Hematopoietic multipotent progenitor cell treated with erythropoietin and hydrocortisone succinate and interleukin-3 and kit ligand, for 15 days (in vitro differentiated cells): Measurements from ENCODE around the gene DRC3.
"Not testable (repeated sequence)": the region's sequence is repeated elsewhere in the genome, so short reads cannot be mapped to it uniquely, and the experiment has no call there.

Experiments used
- DNase-seq: peaks from one replicate; pipeline ENCODE4 v3.0.0-alpha.2; 2015; ENCODE audit warnings: low spot score

Gene DRC3

DNA sequence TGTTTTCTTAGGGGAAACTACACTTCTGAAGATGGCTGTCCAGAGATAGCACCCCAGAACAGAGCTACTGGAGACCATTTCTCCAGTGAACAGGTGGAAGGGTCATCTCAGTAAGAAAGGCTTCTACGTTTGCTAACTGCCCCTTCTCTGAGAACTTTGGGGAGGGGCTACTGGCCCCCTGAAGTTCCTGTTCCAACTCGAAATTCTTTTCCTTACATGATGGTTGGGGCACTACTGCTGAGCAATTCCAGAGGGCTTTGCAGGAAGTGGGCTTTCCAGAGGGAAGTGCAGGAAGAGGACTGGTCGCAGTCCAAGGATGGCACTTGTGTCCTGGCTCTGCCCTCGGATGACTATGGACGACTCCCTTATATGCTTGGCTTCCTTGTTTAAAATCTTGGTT lies 31.6 kb upstream of the DRC3 start:
- DNase-seq, result no peak

DNA sequence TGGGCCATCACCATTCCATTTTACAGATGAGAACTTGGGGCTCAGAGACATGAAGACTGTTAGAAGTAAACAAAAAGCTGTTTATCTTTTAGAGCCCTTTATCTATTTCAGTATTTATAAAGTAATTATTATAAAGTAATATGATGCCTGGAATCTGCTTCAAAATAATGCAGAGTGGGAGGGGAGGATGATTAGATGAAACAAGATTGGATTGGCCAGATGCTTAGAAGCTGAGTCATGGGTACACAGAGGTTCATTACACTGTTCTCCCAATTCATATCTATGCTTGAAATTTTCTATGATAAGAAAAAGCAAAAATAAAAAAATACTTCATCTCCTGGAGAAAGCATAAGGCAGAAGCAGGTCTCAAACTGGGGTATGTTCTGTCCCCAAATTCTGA lies 29.8 kb upstream of the DRC3 start:
- DNase-seq, result no peak

DNA sequence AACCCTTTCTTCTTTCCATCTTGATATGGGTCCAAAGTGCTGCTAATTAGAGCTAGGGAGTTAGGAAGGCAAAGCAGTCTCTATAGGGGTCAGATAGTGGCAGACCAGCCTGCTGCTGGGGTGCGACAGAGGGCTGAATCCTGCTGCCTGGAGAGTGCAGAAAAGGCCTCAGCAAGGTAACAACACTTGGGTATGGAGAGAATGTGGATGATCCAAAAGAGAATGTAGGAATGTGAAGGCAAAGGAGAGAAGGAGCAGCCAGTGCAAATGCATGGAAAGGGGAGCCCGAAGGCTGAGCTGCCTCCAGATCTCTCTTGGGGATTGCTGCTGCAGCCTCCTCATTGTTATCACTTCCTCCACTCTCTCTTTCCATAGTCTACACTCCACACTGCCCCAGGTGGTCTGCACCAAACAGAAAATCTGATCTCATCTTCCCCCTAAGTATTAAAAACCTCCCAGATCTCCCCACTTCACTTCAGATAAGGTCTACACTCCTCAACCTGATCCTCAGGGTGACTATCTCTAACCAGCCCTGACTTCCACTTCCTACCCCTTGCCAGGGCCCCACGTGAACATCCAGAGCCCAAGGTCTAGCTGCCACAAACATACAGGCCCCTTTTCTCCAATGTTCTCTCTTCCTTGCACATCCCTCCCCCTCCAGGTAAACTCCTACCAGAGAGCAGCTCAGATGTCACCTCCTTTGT lies 29.2 kb upstream of the DRC3 start:
- DNase-seq, result no peak

DNA sequence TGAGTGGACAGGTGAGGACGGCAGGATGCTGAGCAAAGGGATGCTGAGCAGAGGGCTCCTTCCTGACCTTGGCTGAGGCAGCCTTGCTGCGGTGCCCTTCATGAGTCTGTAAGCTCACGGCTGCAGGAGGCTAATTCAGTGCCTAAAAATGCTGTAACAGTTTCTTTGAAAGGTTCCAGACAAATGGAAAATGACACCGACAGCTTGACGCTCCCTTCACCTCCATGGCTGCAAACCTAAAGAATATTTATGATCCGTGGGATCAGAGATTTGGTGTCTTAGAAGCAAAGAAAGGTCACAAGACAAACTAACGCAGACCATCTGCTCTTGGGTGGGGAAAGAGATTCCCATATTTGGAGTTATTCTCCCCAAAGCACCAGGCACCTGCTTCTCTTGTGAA lies 28.4 kb upstream of the DRC3 start:
- DNase-seq, result no peak

DNA sequence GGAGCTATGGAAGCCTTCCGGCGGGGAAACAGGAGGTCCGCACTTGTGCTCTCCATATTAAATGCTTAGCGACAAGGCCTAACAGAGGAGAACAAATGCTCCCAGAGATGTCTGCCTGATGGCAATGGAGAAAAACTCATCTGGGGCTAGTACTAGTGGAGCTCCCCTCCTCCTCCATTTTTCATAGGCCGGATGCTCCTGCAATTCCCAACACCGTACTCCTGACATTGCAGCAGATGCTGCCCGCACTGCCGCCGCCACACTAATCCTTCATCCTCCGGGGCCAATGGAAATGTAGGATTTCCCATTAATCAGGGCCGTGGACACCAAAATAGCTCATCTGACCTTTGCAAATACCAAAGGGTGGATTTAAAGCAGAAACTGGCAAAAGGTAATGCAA lies 27.9 kb upstream of the DRC3 start:
- DNase-seq, result no peak

DNA sequence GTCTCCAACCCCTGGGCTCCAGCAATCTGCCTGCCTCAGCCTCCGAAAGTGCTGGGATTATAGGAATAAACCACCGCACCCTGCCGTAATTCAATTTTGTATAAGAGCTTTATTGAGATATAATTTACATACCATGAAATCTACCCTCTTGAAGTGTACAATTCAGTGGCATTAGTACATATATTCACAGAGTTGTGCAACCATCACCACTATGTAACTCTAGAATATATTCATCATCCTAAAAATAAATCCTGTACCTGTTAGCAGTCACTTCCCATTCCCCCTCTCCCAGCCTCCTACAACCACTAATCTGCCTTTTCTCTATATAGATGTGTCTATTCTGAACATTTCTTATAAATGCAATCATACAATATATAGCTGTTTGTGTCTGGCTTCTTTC lies 26.6 kb upstream of the DRC3 start:
- DNase-seq, result no peak

DNA sequence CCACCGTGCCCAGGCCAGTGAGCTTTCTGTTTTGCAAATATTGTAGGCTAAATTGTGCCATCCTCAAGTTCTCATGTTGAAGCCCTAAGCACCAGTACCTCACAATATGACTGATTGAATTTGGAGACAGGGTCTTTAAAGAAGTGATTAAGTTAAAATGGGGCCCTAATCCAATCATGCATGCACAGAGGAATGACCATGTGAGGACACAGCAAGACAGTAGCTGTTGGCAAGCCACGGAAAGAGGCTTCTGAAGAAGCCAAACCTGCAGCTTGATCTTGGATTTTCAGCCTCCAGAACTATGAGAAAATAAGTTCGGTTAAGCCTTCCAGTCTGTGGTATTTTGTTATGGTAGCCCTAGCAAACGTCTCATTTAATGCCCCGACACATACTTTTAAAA lies 25.4 kb upstream of the DRC3 start:
- no peak for DNase-seq

DNA sequence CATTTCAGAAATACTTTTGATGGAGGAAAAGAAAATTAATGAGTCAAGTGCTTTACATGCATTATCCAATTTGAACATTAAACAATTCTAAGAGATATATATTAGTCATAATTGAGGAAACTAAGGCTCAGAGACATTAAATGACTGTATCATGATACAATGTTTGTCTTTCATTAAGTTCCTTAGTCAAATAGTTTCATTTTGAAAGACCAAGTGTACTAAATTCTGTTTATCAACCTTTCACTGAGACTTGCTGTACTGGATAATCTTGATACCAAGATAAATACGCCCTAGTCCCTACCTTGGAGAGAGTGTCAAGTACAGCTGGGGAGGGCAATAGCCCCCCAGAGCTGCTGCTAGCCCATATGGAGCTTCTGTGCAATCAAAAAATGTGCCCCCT lies 24.7 kb upstream of the DRC3 start:
- no peak for DNase-seq

DNA sequence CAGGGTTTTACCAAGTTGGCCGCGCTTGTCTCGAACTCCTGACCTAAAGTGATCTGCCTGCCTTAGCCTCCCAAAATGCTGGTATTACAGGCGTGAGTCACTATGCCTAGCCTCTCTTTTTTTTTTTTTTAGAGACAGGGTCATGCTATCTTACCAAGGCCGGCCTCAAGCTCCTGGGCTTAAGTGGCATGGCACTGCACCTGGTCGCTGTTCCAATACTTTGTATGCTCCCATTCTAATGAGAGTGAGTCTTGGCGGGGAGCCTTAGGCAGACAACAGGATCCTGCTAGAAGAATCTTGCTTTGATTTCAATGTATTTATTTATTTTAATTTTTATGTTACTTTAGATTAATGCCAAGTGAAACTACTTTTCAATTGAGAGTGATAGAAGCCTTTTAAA lies 22.3 kb upstream of the DRC3 start:
- DNase-seq, result no peak

DNA sequence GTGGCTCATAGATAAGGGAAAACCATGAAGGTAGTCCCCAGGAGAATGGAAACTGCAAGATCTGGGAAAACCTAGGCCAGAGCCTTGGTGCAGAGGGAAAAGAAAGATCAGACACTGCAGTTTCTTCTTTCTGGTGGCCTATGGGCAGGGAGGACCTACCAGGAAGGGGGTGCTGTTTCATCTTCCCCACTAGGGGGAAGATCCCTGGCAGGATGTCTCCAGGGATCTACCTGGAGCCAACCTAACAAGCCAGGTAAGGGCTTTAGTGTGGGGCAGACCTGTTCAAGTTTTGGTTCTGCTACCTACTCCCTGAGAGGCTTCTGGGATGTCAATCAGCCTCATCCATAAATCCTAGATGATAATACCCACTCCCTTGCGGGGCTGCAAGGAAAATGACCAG lies 21.9 kb upstream of the DRC3 start:
- DNase-seq, result no peak

DNA sequence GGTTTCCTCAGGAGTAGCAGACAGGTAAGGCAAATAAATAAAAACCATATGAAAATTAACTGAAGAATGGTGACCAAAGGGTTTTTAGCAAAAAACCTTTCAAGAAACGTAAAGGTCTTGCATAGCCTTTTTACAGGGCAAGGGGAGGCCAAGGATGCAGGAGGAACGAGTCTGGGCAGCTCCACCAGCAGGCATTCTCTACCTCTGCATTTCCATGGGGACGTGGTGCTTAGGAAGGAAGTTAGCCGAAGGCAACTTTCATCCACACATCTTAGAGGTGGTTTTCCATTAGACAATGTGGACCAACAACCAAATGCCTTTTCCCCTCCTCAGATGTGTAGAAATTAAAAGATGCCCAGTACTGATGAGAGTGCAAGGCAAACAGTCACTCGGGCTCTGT lies 21.1 kb upstream of the DRC3 start:
- no peak for DNase-seq

DNA sequence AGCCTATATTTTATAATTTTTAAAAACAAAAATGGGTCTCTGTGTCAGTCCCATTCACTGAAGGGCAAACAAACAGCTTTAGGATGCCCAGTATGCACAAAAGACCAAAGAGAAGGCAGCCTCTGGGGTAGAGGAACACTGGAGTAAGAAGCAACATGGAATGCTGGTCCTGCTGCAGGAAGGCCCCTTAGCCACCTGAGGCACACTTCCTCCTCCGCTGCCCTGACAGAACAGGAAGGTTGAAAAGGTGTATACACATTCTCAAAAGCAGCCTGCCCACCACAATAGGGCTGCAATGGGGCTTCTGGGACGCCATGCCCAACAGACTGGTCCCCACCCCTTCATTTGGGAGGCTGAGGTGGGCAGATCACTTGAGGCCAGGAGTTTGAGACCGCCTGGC lies 20.0 kb upstream of the DRC3 start:
- DNase-seq, result no peak

DNA sequence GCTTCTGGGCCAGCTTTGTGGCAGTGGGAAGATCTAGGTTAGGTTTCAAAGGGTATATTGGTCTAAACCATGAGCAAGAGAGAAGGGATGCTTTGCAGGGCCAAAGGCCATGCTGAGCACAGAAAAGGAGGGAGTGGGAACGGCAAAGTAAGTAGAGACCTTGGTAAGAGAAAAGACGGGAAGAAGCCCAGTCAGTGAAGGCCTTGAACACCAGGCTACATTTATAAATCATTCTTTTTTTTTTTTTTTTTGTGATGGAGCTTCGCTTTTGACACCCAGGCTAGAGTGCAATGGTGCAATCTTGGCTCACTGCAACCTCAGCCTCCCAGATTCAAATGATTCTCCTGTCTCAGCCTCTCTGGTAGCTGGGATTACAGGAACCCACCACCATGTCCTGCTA lies 18.6 kb upstream of the DRC3 start:
- no peak for DNase-seq

DNA sequence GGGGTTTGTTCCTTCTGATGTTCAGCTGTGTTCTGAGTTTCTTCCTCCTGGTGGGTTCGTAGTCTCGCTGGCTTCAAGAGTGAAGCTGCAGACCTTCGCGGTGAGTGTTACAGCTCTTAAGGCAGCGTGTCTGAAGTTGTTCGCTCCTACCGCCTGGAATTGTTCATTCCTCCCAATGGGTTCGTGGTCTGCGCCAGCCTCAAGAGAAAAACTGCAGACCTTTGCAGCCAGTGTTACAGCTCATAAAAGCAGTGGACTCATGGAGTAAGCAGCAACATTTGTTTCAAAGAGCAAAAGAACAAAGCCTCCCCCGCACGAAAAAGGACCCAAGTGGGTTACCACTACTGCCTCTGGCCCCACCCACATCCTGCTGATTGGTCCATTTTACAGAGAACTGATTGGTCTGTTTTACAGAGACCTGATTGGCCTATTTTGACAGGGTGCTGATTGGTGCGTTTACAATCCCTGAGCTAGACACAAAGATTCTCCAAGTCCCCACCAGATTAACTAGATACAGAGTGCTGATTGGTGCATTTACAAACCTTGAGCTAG lies 16.8 kb upstream of the DRC3 start:
- DNase-seq, result not testable (repeated sequence)

DNA sequence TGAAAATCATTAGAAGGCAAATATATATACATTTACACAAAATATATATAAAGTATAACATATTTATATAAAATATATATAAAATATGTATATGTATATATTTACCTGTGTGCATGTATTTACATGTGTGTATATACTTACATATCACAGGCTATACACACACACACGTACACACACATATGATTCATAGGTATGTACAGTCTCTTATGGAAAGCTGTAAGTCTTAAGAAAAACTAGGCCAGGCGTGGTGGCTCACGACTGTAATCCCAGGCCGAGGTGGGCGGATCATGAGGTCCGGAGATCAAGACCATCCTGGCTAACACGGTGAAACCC lies 15.1 kb upstream of the DRC3 start:
- DNase-seq, result no peak

DNA sequence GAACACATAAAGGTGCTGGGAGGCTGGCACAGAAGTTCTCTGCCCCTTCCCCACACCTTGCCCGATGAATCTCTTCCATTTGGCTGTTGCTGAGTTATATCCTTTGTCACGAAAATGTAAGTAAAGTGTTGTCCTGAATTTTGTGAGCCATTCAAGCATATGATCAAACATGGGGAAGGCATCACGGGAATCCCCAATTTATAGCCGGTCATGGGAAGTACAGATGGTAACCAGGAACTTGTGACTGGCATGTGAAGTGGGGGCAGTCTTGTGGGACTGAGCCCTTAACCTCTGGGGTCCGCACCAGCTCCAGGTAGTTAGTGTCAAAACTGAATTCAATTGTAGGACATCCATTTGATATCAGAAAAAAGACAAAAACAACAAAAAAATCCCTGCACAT lies 13.7 kb upstream of the DRC3 start:
- no peak for DNase-seq

DNA sequence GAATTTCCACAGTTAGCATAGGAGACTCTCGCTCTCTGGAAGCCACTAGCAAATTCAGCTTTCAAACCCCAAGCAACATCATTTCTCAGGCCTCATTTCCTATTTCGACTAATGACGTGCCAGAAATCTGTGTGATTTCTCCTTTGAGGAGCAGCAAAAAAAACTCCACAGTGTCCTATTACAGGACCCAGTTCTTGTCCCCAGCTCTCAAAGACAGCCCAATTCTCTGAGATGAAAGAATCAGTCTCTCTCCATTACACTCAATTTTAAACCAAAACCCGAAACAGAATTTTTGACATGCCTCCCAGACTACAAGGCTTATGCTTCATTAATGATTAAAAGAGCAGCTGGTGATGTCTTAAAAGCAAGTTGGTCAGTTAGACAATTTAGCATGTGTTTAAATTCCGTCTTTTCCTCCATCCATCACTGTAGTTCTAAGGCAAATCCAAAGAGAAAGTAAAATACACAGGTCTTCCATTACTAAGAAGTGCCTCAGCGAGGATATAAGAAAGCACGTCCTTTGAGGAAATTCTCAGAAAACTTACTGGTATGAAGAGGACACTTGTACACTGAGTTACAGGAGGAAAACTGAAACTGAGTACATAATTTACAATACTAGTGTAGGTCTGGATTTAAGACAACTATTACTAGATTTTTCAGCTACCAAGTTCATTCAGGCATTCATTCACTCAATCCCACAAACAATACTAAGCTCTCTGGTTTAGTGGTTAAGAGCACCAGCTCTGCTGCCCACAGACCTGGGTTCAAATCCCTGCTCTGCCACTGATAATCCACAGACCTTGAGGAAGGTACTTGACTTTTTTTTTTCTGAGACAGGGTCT lies 12.9 kb upstream of the DRC3 start:
- no peak for DNase-seq

DNA sequence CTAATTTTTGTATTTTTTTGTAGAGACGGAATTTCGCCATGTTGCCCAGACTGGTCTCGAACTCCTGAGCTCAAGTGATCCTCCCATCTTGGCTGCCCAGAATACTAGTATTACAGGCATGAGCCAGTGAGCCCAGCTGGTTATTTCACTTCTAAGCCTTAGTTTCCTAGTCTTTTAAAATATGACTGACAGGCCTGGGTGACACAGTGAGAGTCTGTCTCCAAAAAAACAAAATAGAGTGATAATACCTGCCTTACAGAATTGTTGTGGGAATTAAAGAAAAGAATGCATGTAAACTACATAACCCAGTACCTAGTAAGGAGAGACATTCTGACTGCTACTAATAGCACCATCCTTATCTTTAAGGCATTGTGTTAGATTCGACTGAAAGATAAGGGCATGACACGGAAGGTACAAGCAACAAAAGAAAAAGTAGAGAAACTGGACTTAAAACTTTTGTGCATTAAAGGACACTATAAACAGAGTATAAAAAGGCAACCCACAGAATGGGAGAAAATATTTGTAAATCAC lies 12.1 kb upstream of the DRC3 start:
- no peak for DNase-seq

DNA sequence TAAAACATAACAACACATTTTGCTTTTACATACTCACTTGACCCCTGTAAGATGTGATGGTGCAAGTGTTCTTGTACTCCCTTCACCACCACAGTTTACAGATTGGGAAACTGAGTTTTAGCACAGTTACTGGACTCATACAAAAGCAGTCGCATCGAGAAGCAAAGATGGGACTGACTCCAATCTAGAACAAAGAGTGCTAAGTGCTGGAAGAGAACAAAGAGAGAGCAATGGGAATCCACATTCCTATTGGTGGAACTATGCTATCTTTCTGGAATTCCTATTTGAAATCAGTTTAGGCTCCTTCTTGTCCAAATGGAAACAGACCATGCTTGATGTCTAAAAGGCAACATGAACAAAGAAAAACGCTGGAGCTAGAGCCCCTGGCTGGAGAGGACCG lies 9.6 kb upstream of the DRC3 start:
- no peak for DNase-seq

DNA sequence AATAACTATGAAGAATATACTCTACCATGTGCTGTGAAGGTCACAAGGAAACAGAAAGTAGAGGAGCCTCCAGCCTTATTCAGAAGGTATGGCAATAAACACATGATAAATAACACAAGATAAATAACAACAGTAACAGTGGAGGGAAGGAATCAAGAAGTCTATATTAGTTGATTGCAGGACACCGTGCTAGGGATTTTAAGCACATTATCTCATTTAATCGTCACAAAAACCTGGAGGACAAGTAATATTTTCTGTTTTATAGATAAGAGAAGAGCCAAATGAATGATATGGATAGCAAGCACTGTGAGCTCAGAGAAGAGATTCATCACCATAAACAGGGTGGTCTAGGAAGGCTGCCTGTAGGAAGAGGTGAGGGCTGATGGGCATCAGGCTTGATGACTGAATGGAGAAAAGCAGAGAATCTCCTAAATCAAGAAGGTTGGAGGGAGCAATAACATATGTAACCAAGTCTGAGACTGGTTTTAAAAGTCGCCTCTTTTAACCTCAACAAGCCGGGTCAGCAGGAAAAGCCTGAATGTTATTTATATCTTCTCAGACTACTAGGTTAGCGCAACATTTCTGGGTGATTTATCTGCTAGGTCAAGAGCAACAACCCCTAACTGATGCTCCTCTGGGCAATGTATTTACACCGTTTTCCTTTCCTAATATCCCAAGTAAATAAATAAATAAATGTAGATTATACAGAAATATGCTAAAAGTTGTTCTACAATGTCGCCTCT lies 8.8 kb upstream of the DRC3 start:
- no peak for DNase-seq

DNA sequence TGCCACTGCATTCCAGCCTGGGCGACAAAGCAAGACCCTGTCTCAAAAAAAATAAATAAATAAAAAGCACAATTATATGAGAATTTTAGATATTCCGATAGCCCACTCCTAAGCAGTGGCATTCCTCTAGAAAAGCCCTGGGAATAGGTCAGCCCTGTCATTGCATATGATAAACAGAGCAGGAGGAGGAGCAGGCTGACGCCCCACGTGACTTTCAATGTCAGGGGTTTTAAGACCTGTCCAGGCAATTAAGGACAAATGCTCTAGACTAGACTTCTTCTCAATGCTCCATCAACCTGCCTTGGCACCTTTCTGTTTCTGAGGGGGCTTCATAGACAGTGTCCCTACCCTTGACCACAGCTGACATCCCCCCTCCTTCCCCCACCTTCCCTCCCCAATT lies 8.0 kb upstream of the DRC3 start:
- DNase-seq, result no peak

DNA sequence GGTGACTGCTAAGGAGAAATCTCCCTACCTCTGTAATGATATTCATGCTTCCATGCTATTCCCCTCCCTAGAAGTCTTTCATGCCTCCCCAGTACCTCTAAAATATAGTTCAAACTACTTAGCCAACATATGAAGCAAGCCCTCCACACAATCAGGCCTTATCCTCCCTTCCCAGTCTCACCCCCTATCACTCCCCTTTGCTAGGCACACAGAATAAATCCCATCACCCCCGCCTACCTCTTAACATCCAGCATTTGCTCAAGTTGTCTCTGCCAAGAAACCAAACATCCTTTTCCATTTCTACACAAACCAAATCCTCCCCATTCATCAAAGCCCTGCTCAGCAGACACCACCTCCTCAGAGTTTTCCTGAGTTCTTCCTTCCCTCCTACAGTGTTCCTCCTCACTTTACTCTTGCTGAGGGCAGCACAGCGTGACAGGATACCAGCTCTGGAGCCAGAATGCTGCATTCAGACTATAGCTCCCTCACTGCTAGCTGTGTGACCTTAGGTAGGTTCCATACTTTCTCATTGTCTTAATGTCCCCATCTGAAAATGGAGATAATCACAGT lies 7.4 kb upstream of the DRC3 start:
- no peak for DNase-seq
